HEK293 (cell line): Measurements from ENCODE around the gene BTF3.

Experiments
- CTCF ChIP-seq: fragments of 450-650 bp; formaldehyde crosslinking; IDR thresholded peaks from 2 replicates; pipeline ENCODE4 v1.5.1; 2016; ENCODE audit warnings: missing biosample characterization, missing genetic modification characterization
- GLIS1 ChIP-seq: fragments of 450-650 bp; formaldehyde crosslinking; IDR thresholded peaks from 2 replicates; pipeline ENCODE4 v1.5.1; 2016; ENCODE audit warnings: missing biosample characterization, missing genetic modification characterization
- KLF1 ChIP-seq: fragments of 450-650 bp; formaldehyde crosslinking; IDR thresholded peaks from 2 replicates; pipeline ENCODE4 v1.5.1; 2016; ENCODE audit warnings: missing biosample characterization, missing genetic modification characterization
- ZBTB11 ChIP-seq: fragments of 450-650 bp; formaldehyde crosslinking; conservative IDR thresholded peaks from 2 replicates; pipeline ENCODE4 v1.5.1; 2016; ENCODE audit warnings: low read depth, missing biosample characterization, missing genetic modification characterization
- ZBTB49 ChIP-seq: fragments of 450-650 bp; formaldehyde crosslinking; IDR thresholded peaks from 2 replicates; pipeline ENCODE4 v1.5.1; 2016; ENCODE audit warnings: missing biosample characterization, missing genetic modification characterization, low read depth
- ZFP69B ChIP-seq: fragments of 450-650 bp; formaldehyde crosslinking; IDR thresholded peaks from 2 replicates; pipeline ENCODE4 v1.5.1; 2016; ENCODE audit warnings: missing biosample characterization, missing genetic modification characterization
- ZNF157 ChIP-seq: fragments of 450-650 bp; formaldehyde crosslinking; IDR thresholded peaks from 2 replicates; pipeline ENCODE4 v1.5.1; 2016; ENCODE audit warnings: missing biosample characterization, missing genetic modification characterization
- ZNF169 ChIP-seq: fragments of 450-650 bp; formaldehyde crosslinking; IDR thresholded peaks from 2 replicates; pipeline ENCODE4 v1.5.1; 2016; ENCODE audit warnings: missing biosample characterization, missing genetic modification characterization
- ZNF211 ChIP-seq: fragments of 450-650 bp; formaldehyde crosslinking; IDR thresholded peaks from 2 replicates; pipeline ENCODE4 v1.5.1; 2016; ENCODE audit warnings: low read depth, missing biosample characterization, missing genetic modification characterization
- ZNF335 ChIP-seq: fragments of 450-650 bp; formaldehyde crosslinking; conservative IDR thresholded peaks from 2 replicates; pipeline ENCODE4 v1.5.1; 2016; ENCODE audit warnings: missing biosample characterization, missing genetic modification characterization
- ZNF558 ChIP-seq: fragments of 450-650 bp; formaldehyde crosslinking; IDR thresholded peaks from 2 replicates; pipeline ENCODE4 v1.5.1; 2016; ENCODE audit warnings: missing biosample characterization, missing genetic modification characterization
- ZNF660 ChIP-seq: fragments of 450-650 bp; IDR thresholded peaks from 2 replicates; pipeline ENCODE4 v1.5.1; 2018; ENCODE audit warnings: missing biosample characterization, mild to moderate bottlenecking, missing genetic modification characterization
- TF ChIP-seq, protein P1 (sequence below): fragments of 450-650 bp; formaldehyde crosslinking; IDR thresholded peaks from 2 replicates; pipeline ENCODE4 v1.5.1; 2016; ENCODE audit warnings: missing biosample characterization, missing genetic modification characterization

GRCh38 chr5:73544429-73545402 is 46.5 kb downstream of the BTF3 start:
- TF ChIP-seq GLIS1 (tag by site-specific recombination), result no peak
- no peak for TF ChIP-seq ZNF169 (tag by site-specific recombination)
- no peak for TF ChIP-seq ZNF335
- no peak for TF ChIP-seq ZFP69B (tag by site-specific recombination)
- TF ChIP-seq ZNF211 (tag by site-specific recombination), result no peak
- TF ChIP-seq, protein P1, sequence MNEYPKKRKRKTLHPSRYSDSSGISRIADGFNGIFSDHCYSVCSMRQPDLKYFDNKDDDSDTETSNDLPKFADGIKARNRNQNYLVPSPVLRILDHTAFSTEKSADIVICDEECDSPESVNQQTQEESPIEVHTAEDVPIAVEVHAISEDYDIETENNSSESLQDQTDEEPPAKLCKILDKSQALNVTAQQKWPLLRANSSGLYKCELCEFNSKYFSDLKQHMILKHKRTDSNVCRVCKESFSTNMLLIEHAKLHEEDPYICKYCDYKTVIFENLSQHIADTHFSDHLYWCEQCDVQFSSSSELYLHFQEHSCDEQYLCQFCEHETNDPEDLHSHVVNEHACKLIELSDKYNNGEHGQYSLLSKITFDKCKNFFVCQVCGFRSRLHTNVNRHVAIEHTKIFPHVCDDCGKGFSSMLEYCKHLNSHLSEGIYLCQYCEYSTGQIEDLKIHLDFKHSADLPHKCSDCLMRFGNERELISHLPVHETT (tag by site-specific recombination), result no peak
- TF ChIP-seq KLF1 (tag by site-specific recombination), result no peak
- no peak for TF ChIP-seq ZNF660 (tag by site-specific recombination)
- no peak for TF ChIP-seq ZNF558 (tag by site-specific recombination)
- no peak for TF ChIP-seq ZBTB11
- no peak for TF ChIP-seq CTCF
- no peak for TF ChIP-seq ZNF157 (tag by site-specific recombination)
- no peak for TF ChIP-seq ZBTB49 (tag by site-specific recombination)
